GM12865 (cell line): ENCODE measurements around the gene KCNJ16.

Experiments used
- DNase-seq: peaks from one replicate; pipeline ENCODE4 v3.0.0; 2010; ENCODE audit warnings: low read depth
- H3K4me3 ChIP-seq: 2 replicates; pipeline ENCODE4 v1.5.1; 2011; ENCODE audit warnings: mild to moderate bottlenecking, low read depth, low read length, control low read depth
- TF ChIP-seq, protein P1 (sequence below): IDR thresholded peaks from 2 replicates; pipeline ENCODE4 v1.5.1; 2011; ENCODE audit warnings: low read length, control low read depth, low read depth, inconsistent platforms; ENCODE audit not compliant: insufficient read depth; ENCODE audit errors: missing control alignments

The KCNJ16 gene

DNA sequence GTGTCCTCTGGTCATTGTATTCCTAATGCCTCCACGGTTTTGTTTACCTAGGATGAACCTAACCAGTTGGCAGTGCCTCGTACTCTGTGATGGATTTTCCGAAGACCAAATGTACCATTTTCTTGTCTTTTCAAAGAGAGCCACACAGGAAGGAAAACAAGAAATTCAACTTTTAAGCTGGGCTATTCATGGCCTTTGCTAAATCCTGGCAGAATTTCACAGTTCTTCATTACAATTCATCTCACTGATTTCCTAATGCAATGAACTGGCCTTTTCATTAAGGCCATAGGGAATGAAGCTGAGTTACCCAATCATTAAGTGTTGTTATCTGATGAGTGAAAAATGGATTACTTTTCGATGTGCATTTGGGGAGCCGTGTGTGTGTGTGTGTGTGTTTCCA is 7.9 kb upstream of the KCNJ16 start:
- H3K4me3 ChIP-seq = no peak overlapping the region
- TF ChIP-seq, protein P1, sequence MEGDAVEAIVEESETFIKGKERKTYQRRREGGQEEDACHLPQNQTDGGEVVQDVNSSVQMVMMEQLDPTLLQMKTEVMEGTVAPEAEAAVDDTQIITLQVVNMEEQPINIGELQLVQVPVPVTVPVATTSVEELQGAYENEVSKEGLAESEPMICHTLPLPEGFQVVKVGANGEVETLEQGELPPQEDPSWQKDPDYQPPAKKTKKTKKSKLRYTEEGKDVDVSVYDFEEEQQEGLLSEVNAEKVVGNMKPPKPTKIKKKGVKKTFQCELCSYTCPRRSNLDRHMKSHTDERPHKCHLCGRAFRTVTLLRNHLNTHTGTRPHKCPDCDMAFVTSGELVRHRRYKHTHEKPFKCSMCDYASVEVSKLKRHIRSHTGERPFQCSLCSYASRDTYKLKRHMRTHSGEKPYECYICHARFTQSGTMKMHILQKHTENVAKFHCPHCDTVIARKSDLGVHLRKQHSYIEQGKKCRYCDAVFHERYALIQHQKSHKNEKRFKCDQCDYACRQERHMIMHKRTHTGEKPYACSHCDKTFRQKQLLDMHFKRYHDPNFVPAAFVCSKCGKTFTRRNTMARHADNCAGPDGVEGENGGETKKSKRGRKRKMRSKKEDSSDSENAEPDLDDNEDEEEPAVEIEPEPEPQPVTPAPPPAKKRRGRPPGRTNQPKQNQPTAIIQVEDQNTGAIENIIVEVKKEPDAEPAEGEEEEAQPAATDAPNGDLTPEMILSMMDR = no peak
- no peak for DNase-seq

DNA sequence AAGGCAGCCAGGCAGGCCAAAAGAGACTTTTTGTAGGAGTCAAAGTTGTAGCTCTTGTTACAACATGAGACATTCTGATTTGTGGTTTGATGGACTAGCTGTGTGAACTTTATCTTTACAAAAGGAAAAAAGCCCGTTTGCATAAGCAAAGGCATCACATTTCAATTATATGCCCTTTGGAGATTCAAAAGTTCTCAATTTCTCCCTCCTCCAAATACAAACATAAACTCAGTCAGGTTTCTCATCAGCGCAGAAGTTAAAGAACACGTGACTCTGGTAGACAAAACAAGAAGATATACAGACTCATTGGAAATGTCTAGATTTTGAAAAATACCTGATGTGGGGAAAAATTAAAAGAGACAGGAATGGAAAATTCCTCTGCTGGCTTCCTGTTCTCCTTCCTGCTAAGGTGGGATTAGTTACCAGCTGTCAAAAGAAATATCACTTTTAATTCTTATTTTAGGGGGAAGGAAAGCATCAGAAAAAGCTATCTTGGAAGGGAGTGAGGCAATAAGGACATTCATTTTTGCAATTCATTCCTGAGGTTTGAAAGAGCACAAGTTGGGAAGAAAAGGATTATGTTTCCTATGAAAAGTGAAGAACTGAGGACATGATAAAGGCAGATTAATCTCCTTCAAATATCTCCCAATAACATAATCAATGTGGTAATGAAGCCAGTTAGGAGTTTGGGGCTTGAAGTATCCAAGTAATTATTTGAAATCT is 4.6 kb upstream of the KCNJ16 start:
- TF ChIP-seq, protein P1 = no peak
- H3K4me3 ChIP-seq = no peak overlapping the region
- DNase-seq = no peak

DNA sequence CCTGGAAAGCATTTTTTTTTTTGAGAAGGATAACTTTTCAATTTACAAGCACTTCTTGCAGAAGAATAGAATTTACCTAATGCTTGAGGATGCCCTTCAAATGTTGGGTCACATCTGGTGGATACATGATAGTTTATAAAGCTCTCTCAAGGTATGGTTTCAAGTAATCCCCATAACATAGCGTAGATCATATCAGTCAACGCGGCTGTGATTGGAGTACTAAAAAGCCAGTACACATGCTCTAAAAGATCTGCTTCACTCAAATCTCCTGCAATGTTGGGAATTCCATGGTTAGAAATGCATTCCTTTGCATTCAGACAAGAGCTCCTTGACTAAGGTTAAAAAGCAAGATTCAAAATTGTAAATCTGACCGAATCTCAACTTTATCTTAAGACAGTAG is 3.9 kb upstream of the KCNJ16 start:
- TF ChIP-seq, protein P1 = no peak
- H3K4me3 ChIP-seq = no peak overlapping the region
- no peak for DNase-seq

DNA sequence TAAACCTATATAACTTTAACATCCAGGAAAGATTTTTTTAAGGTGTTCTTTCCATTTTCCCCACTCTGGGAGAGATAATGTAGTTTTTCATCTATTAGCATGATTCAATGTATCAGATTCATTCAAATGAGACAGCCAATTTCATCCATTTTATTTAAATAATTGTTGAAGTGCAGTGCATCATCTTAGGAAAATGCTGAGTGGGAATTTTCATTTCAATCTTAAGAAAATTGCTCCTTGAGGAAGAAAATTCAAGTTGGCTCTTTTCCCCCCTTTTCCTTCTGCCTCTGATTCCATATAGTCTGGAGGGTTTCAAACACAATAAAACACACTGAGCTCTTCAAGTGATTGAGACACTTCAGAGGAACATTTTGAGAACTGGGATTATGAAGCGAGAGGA is 3.4 kb upstream of the KCNJ16 start:
- DNase-seq = no peak
- TF ChIP-seq, protein P1 = no peak
- no peak overlapping the region for H3K4me3 ChIP-seq

DNA sequence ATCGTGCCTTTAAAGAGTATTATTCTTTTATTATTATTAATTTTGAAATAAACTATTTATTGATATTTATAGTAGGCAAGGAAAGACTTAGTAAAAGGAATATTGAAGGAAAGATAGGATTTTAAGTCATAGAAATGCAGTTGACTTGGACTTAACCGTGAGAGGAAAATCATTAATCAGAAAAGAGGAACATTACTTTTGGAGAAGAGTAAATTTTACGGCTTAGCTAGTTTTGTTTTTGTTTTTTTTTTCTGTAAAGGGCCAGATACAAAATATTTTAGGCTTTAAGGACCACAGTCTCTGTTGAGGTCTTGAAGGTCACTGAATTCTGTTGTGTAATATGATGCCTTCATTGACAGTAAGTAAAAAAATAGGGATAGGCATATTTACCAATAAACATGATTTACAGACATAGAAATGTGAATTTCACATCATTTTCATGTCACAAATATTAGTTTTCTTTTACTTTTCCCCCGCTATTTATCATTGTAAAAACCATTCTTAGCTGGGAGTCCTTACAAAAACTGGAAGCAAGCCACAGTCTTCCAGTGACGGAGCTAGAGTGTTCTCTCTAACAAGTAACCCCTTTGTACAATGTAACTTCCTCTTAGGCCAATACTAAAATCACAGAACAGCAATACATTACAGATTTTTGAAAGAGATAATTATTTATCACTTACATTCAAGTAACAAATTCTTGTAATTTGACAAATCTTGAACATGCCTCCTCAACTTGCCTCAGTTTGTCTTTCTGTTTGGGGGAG is 2.3 kb upstream of the KCNJ16 start:
- no peak overlapping the region for H3K4me3 ChIP-seq
- TF ChIP-seq, protein P1 = no peak
- no peak for DNase-seq

DNA sequence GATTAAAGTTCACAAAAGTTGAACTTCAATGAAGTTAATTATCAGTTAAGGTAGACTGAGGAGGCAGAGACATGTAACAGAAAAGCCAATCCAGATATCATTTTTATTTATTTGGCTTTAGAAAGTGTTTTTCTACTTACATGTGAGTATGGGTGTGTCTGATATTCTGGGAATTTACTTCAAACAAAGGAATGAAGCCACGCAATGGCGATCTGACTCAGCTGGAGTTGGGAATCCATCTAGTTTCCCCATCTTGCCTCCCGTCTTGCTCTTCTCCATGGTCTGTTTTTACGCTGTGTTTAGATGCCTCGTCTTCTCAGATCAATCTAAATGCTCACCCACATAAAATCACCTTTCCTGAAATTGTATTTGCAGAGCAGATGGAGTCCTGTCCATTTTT is 1.7 kb upstream of the KCNJ16 start:
- no peak for DNase-seq

More for the DNA sequence above, 1.7 kb upstream of the KCNJ16 start:
- H3K4me3 ChIP-seq = no peak overlapping the region
- TF ChIP-seq, protein P1 = no peak
